ENCODE measurements around the gene ACER3.
A peak's percentile ranks its signal among the peaks of the same experiment; 100 is the strongest.
"Not testable (repeated sequence)": the region's sequence is repeated elsewhere in the genome, so short reads cannot be mapped to it uniquely, and the experiment has no call there.

Gene ACER3

DNA sequence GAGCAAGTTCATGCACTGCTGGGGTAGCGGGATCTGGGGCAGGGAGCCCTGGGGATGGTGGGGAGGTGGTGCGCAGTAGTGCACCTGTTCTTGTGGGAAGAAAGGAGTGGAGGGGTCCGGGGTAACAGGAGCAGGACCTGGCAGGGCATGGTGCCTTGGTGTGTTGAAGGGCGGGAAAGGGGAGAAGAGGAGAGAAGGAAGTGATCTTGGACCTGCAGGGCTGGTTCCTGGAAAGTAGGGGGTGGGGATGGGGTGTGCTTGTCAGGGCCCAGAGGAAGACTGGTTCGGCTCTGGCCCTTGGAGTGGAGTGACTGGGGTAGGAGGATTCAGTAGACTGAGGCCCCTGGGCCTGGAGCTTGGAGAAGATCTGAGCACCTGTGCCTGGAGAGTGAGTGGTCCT lies 195.2 kb downstream of the ACER3 start:
- no peak for DNase-seq (ENCODE audit: extremely low read depth in 1 of 2, low read depth in 1 of 2)

DNA sequence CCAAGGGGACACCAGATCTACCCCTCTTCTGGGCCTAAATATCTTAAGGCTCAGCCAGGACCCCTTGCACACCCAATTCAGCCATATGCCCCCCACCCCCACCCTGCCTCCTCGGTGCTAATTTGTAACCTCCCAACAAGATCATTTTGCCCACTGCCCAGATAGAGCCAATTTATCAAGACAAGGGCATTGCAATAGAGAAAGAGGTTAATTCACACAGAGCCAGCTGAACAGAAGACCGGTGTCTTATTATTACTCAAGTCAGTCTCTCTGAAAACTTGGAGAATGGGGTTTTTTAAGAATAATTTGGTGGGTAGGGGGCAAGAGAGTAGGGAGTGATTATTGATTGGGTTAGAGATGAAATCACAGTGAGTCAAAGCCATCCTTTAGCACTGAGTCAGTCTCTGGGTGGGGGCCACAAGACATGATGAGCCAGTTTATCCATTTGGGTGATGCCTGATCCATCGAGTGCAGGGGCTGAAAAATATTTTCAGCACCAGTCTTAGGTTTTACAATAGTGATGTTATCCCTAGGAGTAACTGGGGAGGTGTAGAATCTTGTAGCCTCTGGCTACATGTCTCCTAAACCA lies 196.2 kb downstream of the ACER3 start:
- no peak for DNase-seq (ENCODE audit: extremely low read depth in 1 of 2, low read depth in 1 of 2)

DNA sequence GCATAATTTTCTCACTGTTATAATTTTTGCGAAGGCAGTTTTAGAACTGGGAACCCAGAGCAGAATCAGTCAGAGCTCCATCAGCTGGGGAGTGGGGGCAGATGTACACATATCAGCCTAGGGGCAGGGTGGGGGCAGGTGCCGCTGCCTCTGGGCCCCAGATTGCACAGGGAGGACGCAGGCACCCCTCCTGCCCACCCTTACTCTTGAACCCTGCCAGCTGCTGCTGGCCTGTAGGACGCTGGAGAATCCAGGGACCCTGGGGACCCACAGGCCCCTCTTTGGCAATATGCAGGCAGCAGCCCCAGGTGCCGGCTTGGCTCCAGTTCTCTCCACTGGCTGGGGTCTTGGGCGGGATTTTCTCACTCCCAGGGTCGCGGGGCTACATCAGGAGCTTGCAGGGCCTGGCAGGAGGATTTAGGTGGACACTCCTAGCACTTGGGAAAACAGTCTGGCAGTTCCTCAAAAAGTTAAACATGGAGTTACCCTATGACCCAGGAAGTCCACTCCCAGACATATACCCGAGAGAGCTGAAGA lies 197.3 kb downstream of the ACER3 start:
- no peak for DNase-seq (ENCODE audit: extremely low read depth in 1 of 2, low read depth in 1 of 2)

DNA sequence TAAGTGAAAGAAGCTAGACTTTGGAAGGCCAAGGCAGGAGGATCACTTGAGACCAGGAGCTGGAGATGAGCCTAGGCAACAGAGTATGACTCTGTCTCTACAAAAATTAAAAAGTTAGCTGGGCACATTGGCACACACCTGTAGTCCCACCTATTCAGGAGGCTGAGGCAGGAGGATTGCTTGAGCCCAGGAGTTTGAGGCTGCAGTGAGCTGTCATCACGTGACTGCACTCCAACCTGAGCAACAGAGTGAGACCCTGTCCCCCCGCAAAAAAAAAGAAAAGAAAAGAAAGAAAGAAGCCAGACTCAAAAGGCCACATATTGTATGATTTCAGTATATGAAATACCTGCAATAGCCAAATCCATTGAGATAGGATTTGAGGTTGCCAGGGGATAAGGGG lies 198.2 kb downstream of the ACER3 start:
- no peak for DNase-seq (ENCODE audit: extremely low read depth in 1 of 2, low read depth in 1 of 2)

DNA sequence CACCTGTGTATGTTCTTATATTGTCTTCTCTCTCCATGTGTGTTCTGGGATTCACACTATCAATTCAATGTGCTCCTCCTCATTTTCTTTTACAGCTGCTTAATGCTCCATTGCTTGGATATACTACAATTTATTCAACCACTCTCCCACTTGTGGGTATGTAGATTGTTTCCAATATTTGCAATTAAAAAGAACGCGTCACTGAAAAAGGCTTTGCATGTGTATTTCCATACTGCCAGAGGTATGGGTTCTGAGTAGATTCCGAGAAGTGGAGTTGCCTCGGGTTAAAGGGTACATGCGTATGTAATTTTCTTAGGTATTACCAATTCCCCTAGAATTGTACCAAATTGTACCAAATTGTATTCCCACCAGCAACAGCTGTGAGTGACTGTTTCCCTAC lies 199.1 kb downstream of the ACER3 start:
- no peak for DNase-seq (ENCODE audit: extremely low read depth in 1 of 2, low read depth in 1 of 2)

DNA sequence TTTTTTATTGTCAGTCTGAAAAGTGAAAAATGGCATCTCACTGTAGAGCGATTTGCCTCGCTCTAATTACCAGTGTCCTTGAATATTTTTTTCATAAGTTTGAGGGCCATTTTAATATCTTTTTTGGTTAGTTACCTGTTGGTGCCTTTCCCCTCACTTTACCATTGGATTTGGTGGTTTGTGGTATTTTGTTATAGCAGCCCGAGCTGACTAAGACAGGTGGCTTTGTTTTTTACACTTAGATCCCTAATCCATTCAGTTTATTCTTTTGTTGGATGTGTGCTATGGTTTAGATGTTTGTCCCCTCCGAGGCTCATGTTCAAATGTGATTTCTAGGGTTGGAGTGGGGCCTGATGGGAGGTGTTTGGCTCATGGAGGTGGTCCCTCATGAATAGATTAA lies 199.5 kb downstream of the ACER3 start:
- DNase-seq (ENCODE audit: extremely low read depth in 1 of 2, low read depth in 1 of 2) = no peak

DNA sequence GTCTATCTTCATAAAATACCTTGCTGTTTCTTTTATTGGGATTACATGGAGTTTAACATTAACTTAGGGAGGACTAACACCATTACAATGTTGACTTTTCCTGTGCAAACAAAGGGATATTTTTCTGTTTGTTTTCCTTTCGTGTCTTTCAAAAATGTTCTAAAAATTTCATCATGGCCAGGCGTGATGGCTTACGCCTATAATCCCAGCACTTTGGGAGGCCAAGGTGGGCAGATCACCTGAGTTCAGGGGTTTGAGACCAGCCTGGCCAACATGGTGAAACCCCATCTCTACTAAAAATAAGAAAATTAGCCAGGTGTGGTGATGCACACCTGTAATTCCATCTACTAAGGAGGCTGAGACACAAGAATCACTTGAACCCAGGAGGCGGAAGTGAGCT lies 200.5 kb downstream of the ACER3 start:
- not testable (repeated sequence) for DNase-seq (ENCODE audit: extremely low read depth in 1 of 2, low read depth in 1 of 2)

DNA sequence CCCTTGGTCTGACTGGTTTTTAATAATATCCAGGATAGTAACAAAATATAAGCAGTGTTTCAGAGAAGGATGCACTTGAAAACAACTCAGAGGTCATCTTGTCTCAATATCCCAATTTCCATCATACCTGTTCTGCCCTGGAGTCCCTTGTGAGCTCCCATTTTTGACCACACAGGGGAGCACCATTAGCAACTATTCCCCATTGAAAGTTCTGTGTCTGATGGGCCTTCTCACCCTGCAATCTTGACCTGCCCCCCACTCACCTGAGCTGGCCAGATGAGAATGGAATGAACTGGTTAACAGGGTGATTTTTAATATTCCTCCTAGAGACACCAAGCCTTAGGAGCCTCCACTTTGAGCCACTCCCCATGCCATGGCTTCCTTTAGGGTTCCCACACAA lies 202.2 kb downstream of the ACER3 start:
- DNase-seq (ENCODE audit: extremely low read depth in 1 of 2, low read depth in 1 of 2) = no peak

DNA sequence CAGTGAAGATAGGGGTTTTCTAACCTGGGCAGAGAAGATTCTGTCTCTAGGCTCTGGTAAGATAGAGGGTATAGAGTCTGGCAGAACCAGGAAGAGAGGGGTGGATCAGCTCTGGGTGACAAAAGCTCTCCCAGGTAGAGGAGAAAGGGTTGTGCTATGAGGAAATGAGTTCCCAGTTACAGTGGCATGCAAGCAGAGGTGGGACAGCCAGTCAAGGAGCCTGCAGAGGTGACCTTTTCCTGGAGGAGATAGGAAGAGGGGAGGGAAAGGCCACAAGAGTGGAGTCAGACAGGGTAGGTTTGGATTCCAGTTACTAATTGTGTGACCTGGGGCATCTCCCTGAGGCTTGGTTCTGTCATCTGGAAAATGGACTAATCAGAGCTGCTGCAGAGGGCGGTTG lies 202.7 kb downstream of the ACER3 start:
- DNase-seq (ENCODE audit: extremely low read depth in 1 of 2, low read depth in 1 of 2) = no peak

DNA sequence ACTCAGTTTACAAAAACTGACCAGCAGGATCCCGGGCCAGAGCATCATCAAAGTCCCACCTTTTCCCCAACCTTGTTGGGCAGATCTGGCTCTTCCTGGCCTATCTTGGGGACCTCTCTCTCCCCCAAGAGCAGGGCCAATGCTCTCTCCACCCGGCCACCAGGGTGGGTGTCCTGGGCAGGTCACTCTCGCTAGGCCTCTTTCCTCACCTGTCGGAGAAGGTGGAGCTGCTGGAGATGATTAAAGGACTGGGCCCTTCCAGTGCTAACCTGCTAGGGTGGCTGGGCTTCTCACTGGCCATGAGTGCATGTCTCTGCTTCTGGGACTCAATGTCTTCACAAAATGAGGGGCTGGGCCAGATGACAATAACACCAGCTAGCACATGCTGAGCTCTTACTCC lies 203.1 kb downstream of the ACER3 start:
- no peak for DNase-seq (ENCODE audit: extremely low read depth in 1 of 2, low read depth in 1 of 2)

DNA sequence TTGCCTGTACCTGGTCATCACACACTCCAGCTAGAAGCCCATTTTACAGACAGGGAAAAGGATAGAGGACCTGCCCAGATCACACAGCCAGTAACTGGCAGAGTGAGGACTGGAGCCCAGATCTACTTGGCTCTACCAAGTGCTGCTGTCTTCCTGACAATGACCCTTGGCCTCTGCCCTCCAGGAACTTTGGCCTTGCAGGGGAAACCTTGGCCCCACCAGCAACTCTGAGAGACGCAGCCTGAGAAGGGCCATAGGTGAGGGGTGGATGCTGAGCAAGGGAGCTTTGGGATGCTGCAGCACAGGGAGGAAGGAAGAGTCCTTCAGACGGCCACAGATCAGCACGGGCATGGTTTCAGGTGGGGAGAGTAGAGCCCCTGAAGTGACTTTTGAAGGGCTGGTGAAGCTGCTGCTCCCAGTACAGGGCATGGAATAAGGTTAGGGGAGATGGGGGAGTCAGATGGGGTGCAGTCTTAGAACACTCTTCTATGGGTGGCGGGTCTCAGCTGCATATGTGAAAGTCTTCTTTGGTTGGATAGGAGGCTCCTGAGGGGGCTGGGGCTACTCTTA lies 204.0 kb downstream of the ACER3 start:
- DNase-seq (ENCODE audit: extremely low read depth in 1 of 2, low read depth in 1 of 2) = no peak

DNA sequence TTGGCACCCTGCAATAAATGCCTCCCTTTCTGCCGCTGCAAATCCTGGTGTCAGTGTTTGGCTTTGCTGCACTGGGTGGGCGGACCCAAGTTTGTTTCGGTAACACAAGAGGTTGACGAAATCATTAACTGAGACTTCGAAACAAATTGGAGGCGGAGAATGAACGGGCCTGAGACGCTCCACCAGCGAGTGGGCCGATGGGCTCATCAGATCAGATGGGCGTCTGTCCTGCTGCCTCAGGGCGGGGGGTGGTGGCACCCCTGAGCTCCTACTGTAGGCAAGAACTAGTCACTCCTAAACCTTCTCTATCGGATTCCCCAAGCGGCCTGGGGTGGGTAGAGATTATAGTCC lies 205.1 kb downstream of the ACER3 start:
- no peak for DNase-seq (ENCODE audit: extremely low read depth in 1 of 2, low read depth in 1 of 2)

DNA sequence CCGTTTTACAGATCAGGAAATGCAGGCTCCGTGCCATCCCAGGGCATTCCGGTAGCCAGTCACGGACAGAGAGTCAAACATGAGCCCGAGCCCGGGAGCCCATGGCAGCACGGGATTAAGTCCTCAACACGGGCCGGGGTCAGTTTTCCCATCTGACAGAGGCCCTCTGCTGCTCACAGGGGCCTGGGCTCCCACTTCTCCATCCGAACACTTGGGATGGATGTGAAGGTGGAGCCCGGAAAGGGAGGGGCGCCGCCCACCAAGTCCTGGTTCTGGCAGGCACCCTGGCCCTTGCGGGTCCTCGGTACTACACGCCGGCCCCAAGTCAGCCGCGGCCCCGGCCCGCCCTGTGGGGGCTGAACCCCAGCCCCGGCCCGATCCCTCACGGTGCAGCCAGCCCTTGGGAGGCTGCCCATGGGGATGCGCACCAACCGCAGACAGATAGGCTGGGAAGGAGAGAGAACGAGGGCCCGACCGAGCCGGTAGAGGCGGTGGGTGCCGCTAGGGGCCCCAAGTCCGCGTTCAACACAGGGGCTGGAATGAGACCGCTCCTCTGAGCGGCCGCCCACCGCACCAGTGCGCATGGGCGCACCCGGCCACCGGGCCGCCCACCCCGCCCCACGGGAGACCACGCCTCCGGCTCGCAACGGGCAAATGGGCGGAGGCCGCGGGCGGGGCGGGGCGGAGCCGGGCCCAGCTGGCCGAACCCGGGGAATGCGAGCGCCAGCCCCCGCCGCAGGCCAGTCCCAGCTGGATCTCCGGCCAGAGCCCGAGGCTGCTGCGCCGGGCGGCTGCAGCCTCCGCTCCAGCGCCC lies 205.7 kb downstream of the ACER3 start, which contains the start of gene CAPN5:
CAPN5 (plus strand) TSS at position 743 of the 814 bp plus-strand sequence. CDS start 17,916 bp downstream, outside the sequence.
- peak; percentile 52 to 85 for DNase-seq (ENCODE audit: extremely low read depth in 1 of 2, low read depth in 1 of 2)

DNA sequence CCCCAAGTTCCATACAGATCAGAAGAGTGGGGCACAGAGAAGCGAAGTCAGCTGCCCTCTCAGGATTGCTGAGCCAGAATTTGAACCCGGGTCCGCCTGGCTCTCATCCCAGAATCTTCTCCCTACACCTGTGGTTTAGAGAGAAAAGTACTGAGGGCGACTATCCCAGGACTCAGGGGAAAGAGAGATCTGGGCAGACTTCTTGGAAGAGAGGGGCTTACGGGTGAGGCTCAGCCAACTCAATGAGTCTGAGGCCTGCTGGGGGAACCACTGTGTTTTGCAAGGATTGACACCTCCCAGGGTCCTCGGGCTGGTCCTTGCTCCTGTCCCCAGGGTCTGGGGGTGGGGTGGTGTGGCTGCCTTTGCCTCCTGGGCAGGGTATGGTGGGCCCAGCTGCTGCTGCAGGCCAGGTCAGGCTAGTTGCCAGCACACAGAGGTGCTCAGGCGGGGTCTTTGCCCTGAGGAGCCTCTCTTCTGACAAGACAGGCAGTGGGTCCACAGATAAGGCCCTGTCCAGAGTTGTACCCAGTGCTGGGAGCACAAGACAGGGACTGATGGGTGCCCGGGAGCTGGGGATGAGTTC lies 207.2 kb downstream of the ACER3 start:
- no peak for DNase-seq (ENCODE audit: extremely low read depth in 1 of 2, low read depth in 1 of 2)

DNA sequence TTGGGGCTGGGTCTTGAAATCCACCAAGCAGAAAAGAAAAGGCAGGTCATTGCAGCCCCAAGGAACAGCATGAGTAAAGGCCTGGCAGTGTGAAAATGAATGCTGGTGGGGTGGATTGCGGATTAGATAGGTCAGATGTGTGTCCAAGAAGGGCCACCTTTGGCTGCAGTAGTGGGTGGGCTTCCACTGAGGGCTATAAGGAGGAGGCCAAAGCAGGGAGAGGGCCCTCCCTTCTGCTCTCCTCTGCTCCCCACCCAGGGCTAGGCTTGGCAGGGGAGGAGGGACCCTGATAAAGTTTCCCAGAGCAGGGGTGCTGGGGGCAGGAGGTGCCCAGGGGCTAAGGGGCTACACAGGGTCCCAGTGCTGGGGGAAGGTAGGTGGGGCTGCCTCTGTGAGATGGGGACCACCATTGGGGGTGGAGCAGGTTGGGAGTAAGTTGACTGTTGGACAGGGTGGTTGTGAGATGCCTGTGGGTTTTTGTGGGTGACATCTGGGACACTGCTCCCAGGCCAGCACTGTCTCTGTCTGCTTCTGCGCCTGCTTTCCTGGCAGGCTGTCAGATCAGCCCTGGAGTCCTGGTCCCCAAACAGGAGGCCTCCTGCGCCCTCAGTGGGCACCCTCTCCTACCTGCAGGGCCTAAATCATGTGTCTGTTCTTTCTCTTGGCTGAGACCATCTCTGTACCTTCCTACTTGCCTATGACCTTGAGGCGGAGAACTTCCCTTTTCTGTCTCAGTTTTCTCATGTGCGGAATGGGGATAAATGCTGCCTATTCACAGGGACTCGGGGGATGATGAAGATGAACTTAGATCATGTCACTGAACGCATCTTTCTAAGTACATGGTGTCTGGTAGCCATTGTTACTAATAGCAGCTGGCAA lies 208.0 kb downstream of the ACER3 start:
- no peak for DNase-seq (ENCODE audit: extremely low read depth in 1 of 2, low read depth in 1 of 2)

DNA sequence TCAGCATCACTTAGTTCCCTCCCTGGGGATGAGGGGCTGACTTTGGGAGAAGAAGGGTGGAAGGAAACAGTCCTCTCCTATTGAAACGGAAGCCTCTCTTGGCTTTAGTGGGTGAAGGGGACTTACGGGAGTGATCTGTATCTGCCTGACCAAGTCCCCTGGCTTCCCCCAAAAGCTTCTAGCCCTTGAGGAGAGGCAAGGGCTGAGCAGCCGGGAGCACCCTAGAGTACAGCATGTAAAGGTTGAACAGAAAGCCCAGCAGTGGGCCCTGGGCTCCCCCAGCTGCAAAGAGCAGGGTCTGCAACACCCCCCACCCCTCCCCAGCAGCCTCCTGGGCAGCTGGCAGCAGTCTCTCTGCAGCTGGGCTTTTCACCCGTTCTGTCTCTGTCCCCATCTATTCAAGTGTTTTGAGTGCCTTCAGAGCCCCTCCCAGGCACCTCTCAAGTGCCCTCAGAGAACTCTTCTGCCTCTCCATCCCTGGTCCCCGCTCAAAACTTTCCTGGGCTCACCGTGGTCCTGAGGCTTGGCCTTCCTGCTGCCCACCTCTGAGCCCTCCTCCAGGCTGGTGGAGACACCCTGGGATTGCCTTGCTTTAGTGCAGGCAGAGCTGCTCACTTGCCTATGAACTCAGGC lies 208.7 kb downstream of the ACER3 start:
- DNase-seq (ENCODE audit: extremely low read depth in 1 of 2, low read depth in 1 of 2) = no peak

DNA sequence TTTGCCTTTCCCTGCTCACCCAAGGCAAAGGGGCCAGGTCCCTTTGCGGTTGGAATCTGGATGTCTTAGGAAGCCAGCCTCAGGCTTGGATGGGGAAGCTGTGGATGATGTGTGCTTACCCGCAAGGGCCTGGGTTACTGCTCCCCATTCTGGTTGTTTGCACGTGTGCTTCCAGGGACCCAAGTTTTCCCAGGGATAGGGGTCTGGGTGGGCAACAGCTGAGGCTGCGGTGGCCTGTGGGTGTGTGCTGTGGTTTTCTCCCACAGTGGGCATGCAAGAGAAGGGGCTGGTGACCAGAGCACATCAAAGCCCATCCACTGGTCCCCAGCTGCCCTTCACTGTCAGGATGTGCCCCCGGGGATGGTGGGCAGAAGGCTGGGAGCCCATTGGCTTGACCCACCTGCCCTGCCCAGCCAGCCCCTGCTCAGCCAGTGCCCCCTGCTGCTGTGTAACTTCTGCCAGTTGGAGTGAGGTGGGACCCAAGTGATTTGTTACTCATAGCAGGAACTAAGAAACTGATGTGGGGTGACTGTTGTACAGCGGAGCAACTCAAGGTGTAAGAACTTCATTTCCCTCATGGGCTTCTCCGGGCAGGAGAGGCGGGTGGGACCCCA lies 209.4 kb downstream of the ACER3 start:
- DNase-seq (ENCODE audit: extremely low read depth in 1 of 2, low read depth in 1 of 2) = no peak

DNA sequence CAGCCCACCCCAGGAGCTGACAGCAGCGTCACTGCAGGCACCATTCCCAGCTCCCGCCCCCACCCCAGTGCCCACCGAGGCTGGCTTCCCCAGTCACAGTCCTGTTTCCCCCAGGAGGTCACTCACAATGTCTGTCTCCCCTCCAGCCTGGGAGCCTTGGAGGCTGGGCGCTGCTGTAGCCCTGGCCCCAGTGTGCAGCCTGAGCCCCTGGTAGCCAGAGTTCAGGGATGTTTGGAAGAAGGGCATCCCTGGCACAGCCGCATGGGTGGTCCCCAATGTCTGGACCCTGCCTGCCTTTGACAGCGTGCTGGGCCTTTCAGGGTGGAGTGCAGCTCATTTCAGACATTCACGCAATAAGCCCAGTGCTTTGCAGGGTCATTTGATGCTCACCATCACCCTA lies 210.4 kb downstream of the ACER3 start:
- DNase-seq (ENCODE audit: extremely low read depth in 1 of 2, low read depth in 1 of 2) = no peak

DNA sequence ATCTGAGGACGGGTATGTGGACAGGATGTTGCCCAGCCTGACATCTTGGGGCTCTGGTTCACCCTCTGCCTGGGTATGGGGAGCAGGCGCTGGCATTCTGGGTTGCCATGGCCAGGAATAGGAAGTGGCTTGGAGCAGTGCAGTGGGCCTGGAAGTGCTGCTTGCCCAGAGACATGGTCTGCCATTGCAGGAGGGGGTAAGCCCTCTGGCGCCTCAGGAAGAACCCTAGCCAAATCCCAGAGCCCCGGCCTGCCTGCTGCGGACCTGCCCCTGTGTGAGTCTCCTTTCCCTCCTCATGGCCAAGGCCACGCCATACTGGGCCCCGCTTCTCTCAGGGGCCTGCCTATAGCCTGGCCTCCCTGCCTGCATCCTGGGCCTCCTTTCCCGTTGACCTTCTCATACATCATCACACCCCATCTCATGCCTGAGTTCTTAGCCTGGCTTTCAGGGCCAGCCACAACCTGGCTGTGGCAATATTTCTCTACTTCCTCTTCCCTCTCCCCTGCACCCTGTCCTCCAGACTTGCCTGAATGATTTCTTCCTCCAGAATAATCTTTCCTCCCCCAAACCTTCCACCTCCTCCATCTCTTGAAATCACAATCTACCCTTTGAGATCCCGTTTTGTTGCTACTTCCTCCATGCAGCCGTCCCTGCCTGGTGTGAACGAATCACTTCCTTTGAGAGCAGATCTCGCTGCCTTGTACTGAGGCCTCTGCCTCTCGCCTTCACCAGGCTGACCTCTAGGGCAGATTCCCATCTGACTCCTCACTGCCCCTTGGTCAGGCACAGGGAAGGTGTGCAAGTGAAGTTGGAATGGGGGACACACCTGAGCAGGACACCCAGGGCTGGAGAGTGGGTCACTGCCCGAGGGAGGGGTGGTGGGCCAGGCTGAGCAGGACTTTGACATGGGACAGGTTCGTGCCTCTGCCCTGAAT lies 211.2 kb downstream of the ACER3 start:
- no peak for DNase-seq (ENCODE audit: extremely low read depth in 1 of 2, low read depth in 1 of 2)

All from activated CD8-positive, alpha-beta memory T cell treated with anti-CD3 and anti-CD28 coated beads for 1 hour (primary cell).